ENCODE measurements around the gene TAGLN3.

GRCh38 chr3:111952866-111953450, 45.8 kb upstream of the TAGLN3 start:
- no peak for TF ChIP-seq CTCF (IDR thresholded peaks at IDR 0.05)
- TF ChIP-seq POLR2AphosphoS5 (IDR thresholded peaks at IDR 0.05; ENCODE audit: low read depth, low read length), result no peak
- TF ChIP-seq REST (IDR thresholded peaks at IDR 0.05; ENCODE audit: insufficient read depth in 1 of 2, low read depth in 2 of 2, low read length in 1 of 2), result no peak
- TF ChIP-seq SIN3A (IDR thresholded peaks at IDR 0.05; ENCODE audit: borderline replicate concordance, insufficient read depth, low read depth, low read length), result no peak
- no peak for TF ChIP-seq TCF7L2 (IDR thresholded peaks at IDR 0.05; ENCODE audit: low read depth, low read length)
